K562 (cell line): Measurements from ENCODE around the gene DHX29. TPM values are rescaled to one million over a fixed set of nuclear protein-coding genes. Genes with fewer than 3 reads are reported as not detected.

Experiments
- ETS2 ChIP-seq: IDR thresholded peaks from 2 replicates; pipeline ENCODE4 v1.6.1; 2016; ENCODE audit warnings: borderline replicate concordance, missing genetic modification characterization, mild to moderate bottlenecking, moderate library complexity, missing compliant biosample characterization; ENCODE audit not compliant: poor library complexity, severe bottlenecking
- NFIC ChIP-seq: fragments of 450-650 bp; IDR thresholded peaks from 2 replicates; pipeline ENCODE4 v1.6.1; 2017; ENCODE audit warnings: mild to moderate bottlenecking, inconsistent platforms
- SIN3A ChIP-seq, 2 experiments: fragments of 150-350 bp in 1 of 2; IDR thresholded peaks; 2 replicates each; pipeline ENCODE4 v1.6.1; 2011 to 2016; ENCODE audit warnings: borderline replicate concordance in 2 of 2, low read depth in 2 of 2, low read length in 2 of 2, mild to moderate bottlenecking in 2 of 2, moderate library complexity in 2 of 2; ENCODE audit not compliant: control insufficient read depth in 1 of 2
- ZNF239 ChIP-seq: fragments of 250-450 bp; sonication (Bioruptor Pico); IDR thresholded peaks from 2 replicates; pipeline ENCODE4 v1.4.0; 2020; ENCODE audit warnings: mild to moderate bottlenecking
- ZNF24 ChIP-seq: fragments of 450-650 bp; IDR thresholded peaks from 2 replicates; pipeline ENCODE4 v1.6.1; 2016
- polyA plus RNA-seq, 8 experiments: library from polyadenylated mRNA; depleted of rRNA in 4 of 8; stranded (reverse) in 5 of 8; unstranded in 3 of 8; fragments of >200 nt; fragmentation: Nextera tagmentation in 2 of 8; fragmentation: Illumina TruSeq in 1 of 8; extraction: Ambion mirVana in 2 of 8; extraction: Trizol in 1 of 8; gene quantifications; 2 replicates each; pipeline versions ENCODE4 v1.2.1 to v1.2.3, GENCODE V29; 2011 to 2014; ENCODE audit warnings: inconsistent platforms in 1 of 8, missing spikeins in 1 of 8
- total RNA-seq, 7 experiments: library from RNA; depleted of rRNA in 6 of 7; stranded (reverse); fragments of >200 nt in 6 of 7; fragmentation: Illumina TruSeq in 2 of 7; extraction: Trizol in 2 of 7; gene quantifications; 2 replicates each; pipeline versions ENCODE4 v1.2.1 to v1.2.3, GENCODE V29; 2011 to 2021; ENCODE audit warnings: low replicate concordance in 1 of 7
- TF ChIP-seq, protein P1 (sequence below), 2 experiments: fragments of 450-650 bp; IDR thresholded peaks; 2 replicates each; pipeline ENCODE4 v1.6.1; 2016; ENCODE audit warnings: mild to moderate bottlenecking in 2 of 2, borderline replicate concordance in 1 of 2, low read depth in 1 of 2, moderate library complexity in 1 of 2
- TF ChIP-seq, protein P2 (sequence below): IDR thresholded peaks from 2 replicates; pipeline ENCODE4 v1.6.1; 2011; ENCODE audit warnings: borderline replicate concordance, low read depth, mild to moderate bottlenecking, moderate library complexity, low read length; ENCODE audit not compliant: insufficient read depth, poor library complexity, severe bottlenecking

DHX29 gene
- total and polyA plus RNA-seq, 9 of the 15 experiments (the other 6 are each of a cell fraction or from before 2014, with no cell fraction given): 7.5 to 42.1 (median 25.0) TPM

DNA sequence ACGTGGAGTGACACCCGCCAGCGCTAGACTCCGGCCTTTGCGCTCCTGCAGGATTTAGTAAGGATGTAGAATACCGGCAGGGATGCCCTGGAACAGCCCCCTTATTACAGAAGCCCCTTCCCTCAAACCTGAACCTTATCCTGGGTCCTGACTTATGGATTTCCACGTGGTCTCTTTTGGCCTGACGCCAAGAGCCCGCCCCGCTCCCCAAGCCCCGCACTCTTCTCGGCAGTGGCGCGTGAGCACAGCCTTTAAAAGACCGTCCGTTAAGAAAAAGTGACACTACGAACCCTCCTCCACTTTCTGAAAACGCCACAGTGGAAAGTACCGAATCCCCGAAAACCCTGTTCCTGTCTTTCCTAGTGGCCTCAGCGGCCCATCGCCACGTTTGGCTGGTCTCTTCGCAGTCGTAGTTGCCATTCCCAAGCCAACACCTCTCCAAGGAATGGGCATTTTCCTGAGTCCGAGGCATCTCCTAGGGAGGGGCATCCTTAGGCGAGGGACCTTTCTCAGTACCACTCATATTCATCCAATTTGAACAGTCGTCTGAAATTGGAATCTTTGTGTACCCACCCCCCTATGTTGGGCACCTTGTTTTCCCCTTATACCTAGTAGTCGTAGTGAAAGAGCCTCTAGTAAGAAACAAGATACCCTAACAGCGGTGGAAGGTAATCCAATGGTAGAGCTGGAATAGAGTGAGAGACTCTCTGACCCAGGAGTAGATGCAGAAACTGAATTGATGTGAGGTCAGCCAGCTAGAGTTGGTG is 79.6 kb downstream of the DHX29 start (continued):
- TF ChIP-seq, protein P1, sequence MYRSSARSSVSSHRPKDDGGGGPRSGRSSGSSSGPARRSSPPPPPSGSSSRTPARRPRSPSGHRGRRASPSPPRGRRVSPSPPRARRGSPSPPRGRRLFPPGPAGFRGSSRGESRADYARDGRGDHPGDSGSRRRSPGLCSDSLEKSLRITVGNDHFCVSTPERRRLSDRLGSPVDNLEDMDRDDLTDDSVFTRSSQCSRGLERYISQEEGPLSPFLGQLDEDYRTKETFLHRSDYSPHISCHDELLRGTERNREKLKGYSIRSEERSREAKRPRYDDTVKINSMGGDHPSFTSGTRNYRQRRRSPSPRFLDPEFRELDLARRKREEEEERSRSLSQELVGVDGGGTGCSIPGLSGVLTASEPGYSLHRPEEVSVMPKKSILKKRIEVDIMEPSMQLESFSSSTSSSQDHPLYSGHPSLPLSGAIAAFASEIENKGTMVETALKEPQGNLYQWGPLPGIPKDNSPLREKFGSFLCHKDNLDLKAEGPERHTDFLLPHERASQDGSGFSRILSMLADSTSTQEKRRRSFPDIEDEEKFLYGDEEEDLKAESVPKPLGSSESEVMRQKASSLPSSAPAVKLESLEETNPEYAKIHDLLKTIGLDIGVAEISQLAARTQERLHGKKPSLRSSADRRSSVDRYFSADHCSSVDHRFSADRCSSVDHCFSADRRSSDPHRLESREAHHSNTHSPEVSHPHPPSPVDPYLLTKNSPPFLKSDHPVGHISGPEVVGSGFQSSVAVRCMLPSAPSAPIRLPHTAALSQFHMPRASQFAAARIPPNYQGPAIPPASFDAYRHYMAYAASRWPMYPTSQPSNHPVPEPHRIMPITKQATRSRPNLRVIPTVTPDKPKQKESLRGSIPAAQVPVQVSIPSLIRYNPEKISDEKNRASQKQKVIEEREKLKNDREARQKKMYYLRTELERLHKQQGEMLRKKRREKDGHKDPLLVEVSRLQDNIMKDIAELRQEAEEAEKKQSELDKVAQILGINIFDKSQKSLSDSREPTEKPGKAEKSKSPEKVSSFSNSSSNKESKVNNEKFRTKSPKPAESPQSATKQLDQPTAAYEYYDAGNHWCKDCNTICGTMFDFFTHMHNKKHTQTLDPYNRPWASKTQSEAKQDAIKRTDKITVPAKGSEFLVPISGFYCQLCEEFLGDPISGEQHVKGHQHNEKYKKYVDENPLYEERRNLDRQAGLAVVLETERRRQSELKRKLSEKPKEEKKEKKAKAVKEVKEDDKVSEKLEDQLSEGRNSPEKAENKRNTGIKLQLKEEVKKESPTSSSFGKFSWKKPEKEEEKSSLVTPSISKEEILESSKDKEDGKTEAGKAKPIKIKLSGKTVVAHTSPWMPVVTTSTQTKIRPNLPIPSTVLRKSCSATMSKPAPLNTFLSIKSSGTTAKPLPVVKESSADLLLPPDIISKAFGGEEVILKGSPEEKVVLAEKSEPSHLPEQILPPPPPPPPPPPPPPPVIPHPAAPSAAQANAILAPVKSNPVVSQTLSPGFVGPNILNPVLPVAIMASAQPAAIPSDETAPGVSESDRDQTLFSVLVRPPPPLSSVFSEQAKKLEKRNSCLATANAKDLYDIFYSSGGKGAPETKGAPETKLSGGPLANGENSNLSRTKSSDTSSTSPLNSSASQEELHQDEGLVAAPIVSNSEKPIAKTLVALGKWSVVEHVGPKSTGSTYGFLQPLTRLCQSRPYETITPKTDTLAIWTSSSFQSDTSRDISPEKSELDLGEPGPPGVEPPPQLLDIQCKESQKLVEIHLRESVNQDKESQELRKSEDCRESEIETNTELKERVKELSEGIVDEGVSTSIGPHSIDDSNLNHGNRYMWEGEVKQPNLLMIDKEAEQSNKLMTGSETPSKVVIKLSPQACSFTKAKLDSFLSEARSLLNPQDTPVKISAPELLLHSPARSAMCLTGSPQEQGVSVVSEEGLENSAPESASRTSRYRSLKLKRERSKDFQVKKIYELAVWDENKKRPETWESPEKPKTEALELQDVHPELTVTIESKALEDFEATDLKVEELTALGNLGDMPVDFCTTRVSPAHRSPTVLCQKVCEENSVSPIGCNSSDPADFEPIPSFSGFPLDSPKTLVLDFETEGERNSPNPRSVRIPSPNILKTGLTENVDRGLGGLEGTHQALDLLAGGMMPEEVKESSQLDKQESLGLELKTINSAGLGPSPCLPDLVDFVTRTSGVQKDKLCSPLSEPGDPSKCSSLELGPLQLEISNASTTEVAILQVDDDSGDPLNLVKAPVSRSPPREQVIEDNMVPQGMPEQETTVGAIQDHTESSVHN (IDR thresholded peaks at IDR 0.05; ENCODE audit: borderline replicate concordance in 1 of 2, low read depth in 1 of 2): no peak
- TF ChIP-seq SIN3A (IDR thresholded peaks at IDR 0.05; ENCODE audit: borderline replicate concordance in 2 of 2, control insufficient read depth in 1 of 2, low read depth in 2 of 2, low read length in 2 of 2) (0 out of 4 replicates have a peak, but pooled peaks of 1 of the 2 experiments have one; percentile 5), ETS2 (no peak), ZNF24 (no peak), ZNF239 (no peak), NFIC (peak; percentile 97)
- TF ChIP-seq, protein P2, sequence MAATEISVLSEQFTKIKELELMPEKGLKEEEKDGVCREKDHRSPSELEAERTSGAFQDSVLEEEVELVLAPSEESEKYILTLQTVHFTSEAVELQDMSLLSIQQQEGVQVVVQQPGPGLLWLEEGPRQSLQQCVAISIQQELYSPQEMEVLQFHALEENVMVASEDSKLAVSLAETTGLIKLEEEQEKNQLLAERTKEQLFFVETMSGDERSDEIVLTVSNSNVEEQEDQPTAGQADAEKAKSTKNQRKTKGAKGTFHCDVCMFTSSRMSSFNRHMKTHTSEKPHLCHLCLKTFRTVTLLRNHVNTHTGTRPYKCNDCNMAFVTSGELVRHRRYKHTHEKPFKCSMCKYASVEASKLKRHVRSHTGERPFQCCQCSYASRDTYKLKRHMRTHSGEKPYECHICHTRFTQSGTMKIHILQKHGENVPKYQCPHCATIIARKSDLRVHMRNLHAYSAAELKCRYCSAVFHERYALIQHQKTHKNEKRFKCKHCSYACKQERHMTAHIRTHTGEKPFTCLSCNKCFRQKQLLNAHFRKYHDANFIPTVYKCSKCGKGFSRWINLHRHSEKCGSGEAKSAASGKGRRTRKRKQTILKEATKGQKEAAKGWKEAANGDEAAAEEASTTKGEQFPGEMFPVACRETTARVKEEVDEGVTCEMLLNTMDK: peak; percentile 43
